Esophagus muscularis mucosa (tissue), 4 donors: Measurements from ENCODE around the gene CCNJL. TPM values are rescaled to one million over a fixed set of nuclear protein-coding genes. Genes with fewer than 3 reads are reported as not detected.

Experiments
- DNase-seq: peaks from one replicate; pipeline ENCODE4 v3.0.0-alpha.2; 2017; ENCODE audit errors: extremely low spot score
- H3K27ac ChIP-seq, 4 donors: fragments of 200-600 bp; sonication (generic); replicated peaks in 1 of 4; 1 replicate in 3 of 4; 2 replicates in 1 of 4; pipeline ENCODE4 v1.5.1; 2016 to 2019; ENCODE audit warnings: mild to moderate bottlenecking in 1 of 4
- H3K27me3 ChIP-seq, 4 donors: fragments of 200-600 bp; sonication (generic); one replicate each; pipeline versions ENCODE4 v1.5.1 to v1.6.0; 2016 to 2019
- H3K36me3 ChIP-seq, 4 donors: fragments of 200-600 bp; sonication (generic); one replicate each; pipeline ENCODE4 v1.5.1; 2016 to 2019
- H3K4me1 ChIP-seq, 4 donors: fragments of 200-600 bp; sonication (generic); one replicate each; pipeline ENCODE4 v1.5.1; 2016 to 2019
- H3K4me3 ChIP-seq, 4 donors: fragments of 200-600 bp; sonication (generic); 1 replicate in 2 of 4; 2 replicates in 2 of 4; pipeline ENCODE4 v1.5.1; 2016 to 2019; ENCODE audit warnings: mild to moderate bottlenecking in 4 of 4, moderate library complexity in 1 of 4
- H3K9me3 ChIP-seq, 4 donors: fragments of 200-600 bp; sonication (generic); 1 replicate in 3 of 4; 2 replicates in 1 of 4; pipeline ENCODE4 v1.5.1; 2016 to 2019
- EP300 ChIP-seq: sonication (generic); formaldehyde crosslinking; IDR thresholded peaks from one replicate; pipeline ENCODE4 v1.6.1; 2017; ENCODE audit warnings: antibody characterized with exemption
- POLR2A ChIP-seq: fragments of 450-650 bp; IDR thresholded peaks from one replicate; pipeline ENCODE4 v1.6.1; 2017; ENCODE audit warnings: antibody characterized with exemption, moderate library complexity, mild to moderate bottlenecking, low read depth
- POLR2AphosphoS5 ChIP-seq, 2 donors: sonication (generic); formaldehyde crosslinking; IDR thresholded peaks; one replicate each; pipeline ENCODE4 v1.6.1; 2017; ENCODE audit warnings: antibody characterized with exemption in 2 of 2
- WGBS: methylation state at CpG from one replicate; pipeline ENCODE4 v1.1.5; 2018; 5-methylcytosine and 5-hydroxymethylcytosine counted together
- intact Hi-C: fragments of 100-400 bp; cut with DNase I; formaldehyde crosslinking; loops from one replicate; pipeline ENCODE4 v1.15.1; 2023
- total RNA-seq, 4 donors: library from RNA; depleted of rRNA; stranded (reverse); fragments of >200 nt; gene quantifications; one replicate each; pipeline versions ENCODE4 v1.1.0 to v1.2.1, GENCODE V29; 2016
- TF ChIP-seq, protein P1 (sequence below), 3 experiments: fragments of 200-600 bp in 2 of 3; fragments of 450-650 bp in 1 of 3; sonication (generic) in 2 of 3; IDR thresholded peaks; one replicate each; pipeline ENCODE4 v1.5.1; 2017 to 2019; ENCODE audit warnings: antibody characterized with exemption in 3 of 3, mild to moderate bottlenecking in 2 of 3, moderate library complexity in 1 of 3

The CCNJL gene
- total RNA-seq, 4 donors from 2014 or later = 0.83 to 2.5 (median 1.3) TPM

DNA sequence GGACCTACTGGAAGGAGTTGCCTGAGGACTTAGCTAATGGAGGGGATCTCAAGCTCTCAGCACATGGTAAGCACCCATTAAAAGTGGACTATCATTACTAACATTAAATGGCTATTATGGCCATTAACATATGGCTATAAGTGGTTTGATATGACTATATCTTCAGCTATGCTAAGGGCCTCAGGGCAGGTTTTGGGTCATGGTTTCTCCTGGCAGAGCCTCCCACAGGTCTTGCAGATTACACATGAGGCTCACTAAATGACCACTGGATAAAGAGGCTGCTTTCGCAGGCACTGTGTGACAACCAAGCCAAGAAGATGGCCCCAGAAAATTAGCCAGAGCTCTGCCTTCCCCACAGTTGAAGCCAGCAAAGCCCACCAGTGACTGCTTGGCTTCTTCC is 15.4 kb downstream of the CCNJL start:
- no peak for TF ChIP-seq POLR2AphosphoS5 (IDR thresholded peaks at IDR 0.05)
- no peak for TF ChIP-seq POLR2A
- TF ChIP-seq, protein P1, sequence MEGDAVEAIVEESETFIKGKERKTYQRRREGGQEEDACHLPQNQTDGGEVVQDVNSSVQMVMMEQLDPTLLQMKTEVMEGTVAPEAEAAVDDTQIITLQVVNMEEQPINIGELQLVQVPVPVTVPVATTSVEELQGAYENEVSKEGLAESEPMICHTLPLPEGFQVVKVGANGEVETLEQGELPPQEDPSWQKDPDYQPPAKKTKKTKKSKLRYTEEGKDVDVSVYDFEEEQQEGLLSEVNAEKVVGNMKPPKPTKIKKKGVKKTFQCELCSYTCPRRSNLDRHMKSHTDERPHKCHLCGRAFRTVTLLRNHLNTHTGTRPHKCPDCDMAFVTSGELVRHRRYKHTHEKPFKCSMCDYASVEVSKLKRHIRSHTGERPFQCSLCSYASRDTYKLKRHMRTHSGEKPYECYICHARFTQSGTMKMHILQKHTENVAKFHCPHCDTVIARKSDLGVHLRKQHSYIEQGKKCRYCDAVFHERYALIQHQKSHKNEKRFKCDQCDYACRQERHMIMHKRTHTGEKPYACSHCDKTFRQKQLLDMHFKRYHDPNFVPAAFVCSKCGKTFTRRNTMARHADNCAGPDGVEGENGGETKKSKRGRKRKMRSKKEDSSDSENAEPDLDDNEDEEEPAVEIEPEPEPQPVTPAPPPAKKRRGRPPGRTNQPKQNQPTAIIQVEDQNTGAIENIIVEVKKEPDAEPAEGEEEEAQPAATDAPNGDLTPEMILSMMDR (IDR thresholded peaks at IDR 0.05) = no peak
- TF ChIP-seq EP300 = no peak
- H3K4me1 ChIP-seq = peaks cover 0 to 5% (median 0%) of the 10 kb centered on the region in 4 donors
- H3K4me3 ChIP-seq = no peak overlapping the region
- 100% methylated on average over 1 of the region's 1 CpG for WGBS
- H3K27me3 ChIP-seq = no peaks in the 10 kb centered on the region
- H3K27ac ChIP-seq = no peak overlapping the region
- H3K9me3 ChIP-seq = no peaks in the 10 kb centered on the region
- no peak for DNase-seq
- intact Hi-C loops = no loop called here
- H3K36me3 ChIP-seq = no peaks in the 10 kb centered on the region

DNA sequence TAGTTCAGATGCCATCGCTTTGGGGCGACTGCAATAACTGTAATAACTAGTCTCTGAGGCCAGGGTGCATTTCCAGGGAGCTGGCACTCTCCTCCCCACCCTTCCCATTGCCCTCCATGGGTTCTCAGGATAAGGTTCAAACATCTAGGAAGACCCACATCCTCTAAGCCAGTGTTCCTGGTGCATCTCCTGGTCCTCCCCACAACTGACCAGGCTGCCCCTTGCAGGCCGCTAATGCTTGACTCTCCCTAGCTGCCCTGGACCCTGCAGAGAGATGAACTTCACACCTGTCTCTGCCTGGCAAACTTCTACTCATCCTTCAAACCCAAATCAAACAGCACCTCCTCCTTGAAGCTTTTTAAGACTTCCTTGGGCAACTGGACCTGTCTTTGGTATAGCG is 15.9 kb downstream of the CCNJL start:
- TF ChIP-seq POLR2AphosphoS5 (IDR thresholded peaks at IDR 0.05) = no peak
- TF ChIP-seq, protein P1 (IDR thresholded peaks at IDR 0.05) = no peak
- no peak for TF ChIP-seq EP300
- no peak for TF ChIP-seq POLR2A
- no peak overlapping the region for H3K4me3 ChIP-seq
- intact Hi-C loops = no loop called here
- H3K27me3 ChIP-seq = no peaks in the 10 kb centered on the region
- H3K4me1 ChIP-seq = peaks cover 0 to 5% (median 0%) of the 10 kb centered on the region in 4 donors
- H3K9me3 ChIP-seq = no peaks in the 10 kb centered on the region
- WGBS = 94% methylated on average over 4 of the region's 4 CpGs
- no peaks in the 10 kb centered on the region for H3K36me3 ChIP-seq
- DNase-seq = no peak
- no peak overlapping the region for H3K27ac ChIP-seq

DNA sequence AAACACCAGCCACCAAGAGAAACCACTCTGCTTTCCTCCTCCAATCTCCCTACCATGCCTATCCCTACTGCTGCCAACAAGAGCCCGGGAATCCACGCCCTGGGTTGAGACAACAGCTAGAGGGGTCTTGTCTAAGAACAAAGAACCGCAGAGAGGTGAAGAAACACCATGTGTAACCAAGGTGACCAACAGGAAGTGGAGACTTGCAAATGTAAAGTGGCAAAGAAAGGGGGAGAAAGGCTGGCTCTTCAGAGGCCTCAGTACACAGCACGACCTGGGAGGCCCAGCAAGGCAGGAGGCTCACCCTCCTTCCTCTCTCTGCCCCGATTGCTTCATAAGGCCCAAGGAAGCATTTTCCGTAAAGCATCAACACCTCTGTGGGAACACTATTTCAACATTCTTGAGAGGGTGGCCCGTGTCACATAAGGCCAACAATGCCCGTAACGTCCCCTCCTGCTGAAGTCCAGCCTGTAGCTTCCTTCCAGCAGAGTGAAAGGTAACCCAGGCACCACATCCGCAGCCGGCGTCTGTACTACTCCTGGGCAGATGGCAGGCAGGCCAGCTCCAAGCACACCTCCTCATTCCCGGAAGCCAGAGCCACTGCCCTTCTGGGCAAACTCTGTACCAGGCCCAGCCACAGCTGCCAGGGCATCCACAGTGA is 18.3 kb downstream of the CCNJL start:
- Histone ChIP-seq H3K27ac (no peak overlapping the region), H3K9me3 (no peaks in the 10 kb centered on the region), H3K27me3 (no peaks in the 10 kb centered on the region), H3K36me3 (no peaks in the 10 kb centered on the region), H3K4me1 (peaks cover 0 to 5% (median 0%) of the 10 kb centered on the region in 4 donors), H3K4me3 (no peak overlapping the region)
- intact Hi-C loops = no loop called here
- WGBS = 88% methylated on average over 11 of the region's 13 CpGs
- no peak for TF ChIP-seq EP300
- TF ChIP-seq POLR2AphosphoS5 (IDR thresholded peaks at IDR 0.05) = no peak
- TF ChIP-seq, protein P1 (IDR thresholded peaks at IDR 0.05) = no peak
- no peak for TF ChIP-seq POLR2A
- DNase-seq = no peak

DNA sequence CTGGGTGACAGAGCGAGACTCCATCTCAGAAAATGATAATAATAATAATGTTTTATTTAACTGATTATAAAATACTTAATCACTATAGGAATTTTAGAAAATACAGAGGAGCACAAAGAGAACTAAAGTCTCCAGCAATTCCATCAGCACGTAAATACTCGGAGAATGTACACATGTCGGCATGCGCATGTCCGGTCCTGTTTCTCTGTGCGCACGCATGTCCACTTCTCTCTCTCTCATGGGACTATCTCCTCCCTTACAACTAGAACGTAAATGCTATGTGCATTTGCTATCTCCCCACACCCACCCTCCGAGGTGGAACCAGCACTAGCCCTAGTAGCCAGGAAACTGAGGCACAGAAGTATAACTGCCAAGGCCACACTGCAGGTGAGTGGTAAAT is 19.0 kb downstream of the CCNJL start:
- 94% methylated on average over 10 of the region's 10 CpGs for WGBS
- intact Hi-C loops = no loop called here

More for the DNA sequence above, 19.0 kb downstream of the CCNJL start:
- TF ChIP-seq, protein P1 (IDR thresholded peaks at IDR 0.05) = no peak
- TF ChIP-seq POLR2A (no peak), EP300 (no peak), POLR2AphosphoS5 (IDR thresholded peaks at IDR 0.05) (no peak)
- H3K27me3 ChIP-seq = no peaks in the 10 kb centered on the region
- DNase-seq = no peak
- no peak overlapping the region for H3K4me3 ChIP-seq
- H3K4me1 ChIP-seq = peaks cover 0 to 5% (median 0%) of the 10 kb centered on the region in 4 donors
- no peaks in the 10 kb centered on the region for H3K9me3 ChIP-seq
- no peak overlapping the region for H3K27ac ChIP-seq
- H3K36me3 ChIP-seq = no peaks in the 10 kb centered on the region
